Uterus (tissue), 2 donors: Measurements from ENCODE around the gene SH3TC1.

Experiments
- POLR2A ChIP-seq, 2 donors: fragments of 450-650 bp; IDR thresholded peaks; one replicate each; pipeline ENCODE4 v1.6.1; 2016; ENCODE audit warnings: antibody characterized with exemption in 2 of 2, mild to moderate bottlenecking in 1 of 2, moderate library complexity in 1 of 2
- TF ChIP-seq, protein P1 (sequence below), 4 experiments: fragments of 200-600 bp in 2 of 4; fragments of 450-650 bp in 2 of 4; sonication (generic) in 2 of 4; IDR thresholded peaks; one replicate each; pipeline ENCODE4 v1.5.1; 2016 to 2019; ENCODE audit warnings: antibody characterized with exemption in 4 of 4, mild to moderate bottlenecking in 2 of 4, moderate library complexity in 1 of 4

DNA sequence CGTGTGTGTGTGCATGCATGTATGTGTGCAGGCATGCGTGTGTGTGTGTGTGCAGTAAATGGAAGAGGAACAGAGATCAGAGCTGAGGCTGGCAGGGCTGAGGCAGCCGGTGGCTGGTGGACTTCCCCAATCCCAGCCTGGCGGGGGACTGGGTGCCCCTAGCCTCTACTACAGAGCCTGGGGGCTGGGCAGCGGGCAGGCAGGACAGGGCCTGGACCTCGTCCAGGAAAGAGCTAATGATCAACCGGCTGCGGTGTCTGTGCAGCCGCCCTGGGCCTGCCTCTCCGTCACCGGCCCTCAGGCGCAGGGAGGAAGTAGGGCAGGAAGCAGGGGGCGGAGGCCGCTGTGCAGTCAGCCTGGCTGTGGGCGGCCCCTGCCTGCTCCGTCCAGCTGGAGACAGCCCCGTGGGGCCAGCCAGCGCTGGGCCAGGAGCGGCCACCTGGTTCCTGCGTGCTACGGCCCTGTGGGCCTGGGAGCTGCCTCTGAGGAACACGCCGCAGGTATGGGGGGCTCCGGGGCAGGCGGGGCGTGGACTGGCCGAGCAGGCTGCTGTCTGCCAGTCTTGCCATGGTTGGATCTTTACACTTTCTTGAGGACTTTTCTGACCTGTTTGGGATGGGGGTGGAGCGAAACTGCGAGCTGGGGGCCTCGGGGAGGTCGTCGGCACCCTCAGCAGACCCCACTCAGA is at the start of gene SH3TC1:
- peak in 1 of 2 donors; percentile 42 for TF ChIP-seq POLR2A (IDR thresholded peaks at IDR 0.05)
- TF ChIP-seq, protein P1, sequence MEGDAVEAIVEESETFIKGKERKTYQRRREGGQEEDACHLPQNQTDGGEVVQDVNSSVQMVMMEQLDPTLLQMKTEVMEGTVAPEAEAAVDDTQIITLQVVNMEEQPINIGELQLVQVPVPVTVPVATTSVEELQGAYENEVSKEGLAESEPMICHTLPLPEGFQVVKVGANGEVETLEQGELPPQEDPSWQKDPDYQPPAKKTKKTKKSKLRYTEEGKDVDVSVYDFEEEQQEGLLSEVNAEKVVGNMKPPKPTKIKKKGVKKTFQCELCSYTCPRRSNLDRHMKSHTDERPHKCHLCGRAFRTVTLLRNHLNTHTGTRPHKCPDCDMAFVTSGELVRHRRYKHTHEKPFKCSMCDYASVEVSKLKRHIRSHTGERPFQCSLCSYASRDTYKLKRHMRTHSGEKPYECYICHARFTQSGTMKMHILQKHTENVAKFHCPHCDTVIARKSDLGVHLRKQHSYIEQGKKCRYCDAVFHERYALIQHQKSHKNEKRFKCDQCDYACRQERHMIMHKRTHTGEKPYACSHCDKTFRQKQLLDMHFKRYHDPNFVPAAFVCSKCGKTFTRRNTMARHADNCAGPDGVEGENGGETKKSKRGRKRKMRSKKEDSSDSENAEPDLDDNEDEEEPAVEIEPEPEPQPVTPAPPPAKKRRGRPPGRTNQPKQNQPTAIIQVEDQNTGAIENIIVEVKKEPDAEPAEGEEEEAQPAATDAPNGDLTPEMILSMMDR (IDR thresholded peaks at IDR 0.05) = no peak
